Glomerular visceral epithelial cell (primary cell): Measurements from ENCODE around the gene KHSRP.
A peak's percentile ranks its signal among the peaks of the same experiment; 100 is the strongest.

Experiments
- DNase-seq: peaks from one replicate; pipeline ENCODE4 v3.0.0-alpha.2; 2016; ENCODE audit errors: extremely low spot score

Gene KHSRP, protein sequence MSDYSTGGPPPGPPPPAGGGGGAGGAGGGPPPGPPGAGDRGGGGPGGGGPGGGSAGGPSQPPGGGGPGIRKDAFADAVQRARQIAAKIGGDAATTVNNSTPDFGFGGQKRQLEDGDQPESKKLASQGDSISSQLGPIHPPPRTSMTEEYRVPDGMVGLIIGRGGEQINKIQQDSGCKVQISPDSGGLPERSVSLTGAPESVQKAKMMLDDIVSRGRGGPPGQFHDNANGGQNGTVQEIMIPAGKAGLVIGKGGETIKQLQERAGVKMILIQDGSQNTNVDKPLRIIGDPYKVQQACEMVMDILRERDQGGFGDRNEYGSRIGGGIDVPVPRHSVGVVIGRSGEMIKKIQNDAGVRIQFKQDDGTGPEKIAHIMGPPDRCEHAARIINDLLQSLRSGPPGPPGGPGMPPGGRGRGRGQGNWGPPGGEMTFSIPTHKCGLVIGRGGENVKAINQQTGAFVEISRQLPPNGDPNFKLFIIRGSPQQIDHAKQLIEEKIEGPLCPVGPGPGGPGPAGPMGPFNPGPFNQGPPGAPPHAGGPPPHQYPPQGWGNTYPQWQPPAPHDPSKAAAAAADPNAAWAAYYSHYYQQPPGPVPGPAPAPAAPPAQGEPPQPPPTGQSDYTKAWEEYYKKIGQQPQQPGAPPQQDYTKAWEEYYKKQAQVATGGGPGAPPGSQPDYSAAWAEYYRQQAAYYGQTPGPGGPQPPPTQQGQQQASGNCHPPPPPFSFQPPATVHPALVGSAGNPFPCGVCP

GRCh38 chr19:6424195-6424938, at the start of gene KHSRP:
Gene KHSRP, minus strand, starts transcription at chr19:6424811. Its CDS starts 110 bp downstream, at chr19:6424701.
- peak; percentile 22 for DNase-seq

DNA sequence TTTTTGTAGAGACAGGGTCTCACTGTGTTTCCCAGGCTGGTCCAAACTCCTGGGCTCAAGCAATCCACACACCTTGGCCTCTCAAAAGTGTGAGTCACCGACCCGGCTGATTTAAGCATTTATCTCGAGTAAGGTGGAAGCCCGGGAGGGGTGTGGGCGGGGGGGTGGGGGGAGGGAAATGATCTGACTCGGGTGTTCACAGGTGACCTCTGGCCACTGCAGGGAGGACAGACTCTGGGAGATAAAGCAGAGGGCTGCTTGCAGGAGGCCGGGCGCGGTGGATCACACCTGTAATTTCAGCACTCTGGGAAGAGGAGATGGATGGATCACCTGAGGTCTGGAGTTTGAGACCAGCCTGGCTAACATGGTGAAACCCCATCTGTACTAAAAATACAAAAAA, 49.0 kb upstream of the KHSRP start:
- no peak for DNase-seq

DNA sequence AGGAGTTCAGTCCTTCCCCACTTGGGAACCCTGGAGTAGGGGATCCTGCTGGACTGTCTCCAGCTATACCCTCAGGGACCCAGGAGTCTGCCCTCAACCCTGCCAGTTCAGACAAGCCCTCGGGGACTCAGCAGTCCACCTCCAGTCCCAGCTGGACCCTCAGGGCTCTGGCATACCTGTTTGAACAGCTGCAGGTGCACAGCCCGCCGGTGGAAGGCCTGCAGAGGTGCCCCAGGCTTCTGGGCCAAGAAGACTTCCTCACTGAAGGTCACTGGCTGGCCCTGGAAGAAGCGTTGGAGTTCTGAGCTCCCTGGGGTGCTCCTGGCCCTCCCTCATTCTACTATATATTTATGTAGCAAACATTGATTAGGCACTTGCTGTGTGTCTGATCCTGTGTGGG, 48.1 kb upstream of the KHSRP start:
- DNase-seq = no peak

GRCh38 chr19:6471076-6471475, 46.5 kb upstream of the KHSRP start:
- DNase-seq = no peak

DNA sequence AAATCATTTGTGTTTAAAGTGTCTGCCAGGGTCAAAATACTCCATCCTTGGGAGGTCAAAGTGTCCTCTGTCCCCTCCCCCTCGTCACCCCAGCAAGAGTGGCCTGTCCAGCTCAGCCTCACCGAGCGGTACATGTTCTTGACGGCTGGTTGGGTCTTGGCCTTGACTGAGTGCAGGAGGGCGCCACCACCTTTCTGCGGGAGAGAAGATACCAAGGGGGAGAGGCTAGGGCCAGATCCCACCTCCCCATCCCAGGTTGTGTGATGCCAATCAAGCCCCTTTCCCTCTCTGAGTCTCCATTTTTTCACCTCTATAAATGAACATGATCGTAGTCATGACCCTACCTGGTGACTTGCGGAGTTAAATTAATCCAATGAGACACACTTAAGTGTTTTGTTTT, 45.6 kb upstream of the KHSRP start:
- DNase-seq = no peak

DNA sequence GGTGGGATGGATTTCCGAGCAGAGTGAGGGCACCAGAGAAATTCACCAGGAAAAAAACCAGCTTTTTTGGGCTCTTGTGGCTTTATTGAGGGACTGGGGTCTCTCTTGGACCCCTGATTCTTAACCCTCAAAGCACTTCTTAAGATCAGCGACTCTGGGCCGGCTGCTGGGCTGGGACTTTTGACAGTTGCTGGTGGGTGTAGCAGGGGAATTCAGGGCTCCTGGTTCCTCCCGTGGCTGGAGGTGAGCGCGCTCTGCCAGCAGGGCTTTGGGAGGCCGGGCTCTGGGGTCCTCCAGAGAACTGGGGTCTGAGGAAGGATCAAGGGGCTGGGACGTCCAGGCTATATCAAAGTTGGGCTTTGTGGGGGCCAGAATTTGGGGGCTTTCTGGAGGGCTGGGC, 42.8 kb upstream of the KHSRP start:
- no peak for DNase-seq

DNA sequence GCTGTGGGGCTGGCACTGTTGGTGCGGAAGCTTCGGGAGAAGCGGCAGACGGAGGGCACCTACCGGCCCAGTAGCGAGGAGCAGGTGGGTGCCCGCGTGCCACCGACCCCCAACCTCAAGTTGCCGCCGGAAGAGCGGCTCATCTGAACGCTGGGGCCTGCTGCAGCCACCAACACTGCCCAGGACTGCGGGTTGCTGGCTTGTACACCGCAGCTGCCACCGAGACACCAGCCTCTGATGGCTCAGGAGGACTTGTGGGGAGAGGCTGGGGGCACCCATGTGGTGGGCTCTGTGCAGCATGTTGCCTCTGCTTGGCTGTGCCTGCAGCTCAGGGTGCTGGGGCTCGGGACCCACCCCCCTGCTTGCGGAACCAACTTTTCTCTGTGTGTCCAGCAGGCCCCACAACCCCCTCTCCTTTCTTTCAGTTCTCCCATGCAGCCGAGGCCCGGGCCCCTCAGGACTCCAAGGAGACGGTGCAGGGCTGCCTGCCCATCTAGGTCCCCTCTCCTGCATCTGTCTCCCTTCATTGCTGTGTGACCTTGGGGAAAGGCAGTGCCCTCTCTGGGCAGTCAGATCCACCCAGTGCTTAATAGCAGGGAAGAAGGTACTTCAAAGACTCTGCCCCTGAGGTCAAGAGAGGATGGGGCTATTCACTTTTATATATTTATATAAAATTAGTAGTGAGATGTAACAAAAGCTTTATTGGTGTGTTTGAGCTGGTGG, 42.1 kb upstream of the KHSRP start:
- DNase-seq = no peak

DNA sequence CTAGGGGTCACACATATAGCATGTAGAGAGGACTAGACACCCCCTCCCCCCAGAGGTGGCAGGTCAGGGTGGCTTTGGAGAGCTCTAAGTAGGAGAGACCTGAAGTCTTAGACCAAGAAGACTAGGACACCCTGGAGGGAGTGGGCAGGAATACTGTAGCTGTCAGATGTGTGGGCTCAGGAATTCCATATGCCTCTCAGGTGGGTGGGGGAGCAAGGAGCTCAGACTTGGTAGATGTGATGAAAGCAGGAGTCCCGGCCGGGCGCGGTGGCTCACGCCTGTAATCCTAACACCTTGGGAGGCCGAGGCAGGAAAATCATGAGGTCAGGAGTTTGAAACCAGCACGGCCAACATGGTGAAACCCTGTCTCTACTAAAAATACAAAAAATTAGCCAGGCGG, 41.1 kb upstream of the KHSRP start:
- no peak for DNase-seq

DNA sequence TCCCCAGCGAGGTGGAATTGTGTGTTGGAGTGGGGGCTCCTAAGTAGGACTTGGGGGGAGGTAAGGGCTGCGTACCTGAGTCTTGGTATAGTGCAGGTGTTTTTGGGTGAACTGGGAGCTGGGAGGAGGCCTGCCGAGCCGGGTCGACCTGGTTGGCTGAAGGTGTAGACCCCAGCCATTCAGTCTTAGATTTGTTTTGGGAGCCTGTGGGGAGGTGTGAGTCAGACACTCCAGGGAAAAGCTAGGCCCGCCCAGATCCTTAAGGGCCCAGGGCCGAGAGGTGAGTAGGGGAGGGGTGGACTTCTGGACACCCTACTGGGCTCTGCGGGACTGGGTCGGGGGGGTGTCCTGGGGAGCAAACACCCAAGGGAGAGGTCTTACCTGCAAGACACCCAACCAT, 40.4 kb upstream of the KHSRP start:
- peak; percentile 21 for DNase-seq

- peak; percentile 65 for DNase-seq
These were observed 39.7 kb upstream of the KHSRP start, which contains the start of gene CRB3 for GRCh38 chr19:6464070-6464873. Gene CRB3, plus strand, starts transcription at chr19:6464271. Its CDS starts 431 bp downstream, at chr19:6464702.

DNA sequence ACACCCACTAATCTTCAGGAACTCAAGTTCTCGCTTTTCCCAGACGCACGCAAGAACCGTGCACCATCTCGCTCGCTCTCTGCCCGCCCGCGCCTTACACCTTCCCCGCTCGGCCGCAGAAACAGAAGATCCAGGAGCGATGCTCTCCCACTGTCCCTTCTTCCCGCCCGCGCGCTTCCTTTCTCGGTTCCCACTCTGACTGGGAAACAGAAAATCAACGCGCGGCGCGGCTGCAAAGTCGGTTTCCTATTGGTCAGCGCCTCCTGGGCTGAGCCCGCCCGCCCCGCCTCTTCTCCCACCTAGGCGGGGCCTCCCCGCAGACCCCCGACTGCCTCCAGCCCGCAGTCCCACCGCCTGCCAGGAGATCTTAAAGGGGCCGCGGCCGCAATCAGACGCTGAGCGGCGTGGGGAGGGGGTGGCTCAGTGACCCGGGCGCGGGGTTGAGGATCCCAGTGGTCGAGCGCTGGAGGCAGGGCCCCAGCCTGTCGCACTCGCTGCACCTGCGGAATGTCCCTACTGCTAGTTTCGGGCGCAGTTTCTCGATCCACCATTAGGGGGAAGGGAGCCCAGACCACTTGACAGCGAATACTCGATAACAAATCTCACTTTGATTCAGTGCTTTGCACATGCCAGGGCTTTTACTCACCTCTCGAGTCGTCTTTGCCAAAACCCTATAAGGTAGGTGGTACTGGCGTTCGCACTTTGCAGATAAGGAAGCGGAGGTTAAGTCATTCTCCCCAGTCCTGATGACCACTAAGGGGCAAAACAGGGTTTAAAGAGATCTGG, 35.7 kb upstream of the KHSRP start:
- DNase-seq = peak; percentile 98

DNA sequence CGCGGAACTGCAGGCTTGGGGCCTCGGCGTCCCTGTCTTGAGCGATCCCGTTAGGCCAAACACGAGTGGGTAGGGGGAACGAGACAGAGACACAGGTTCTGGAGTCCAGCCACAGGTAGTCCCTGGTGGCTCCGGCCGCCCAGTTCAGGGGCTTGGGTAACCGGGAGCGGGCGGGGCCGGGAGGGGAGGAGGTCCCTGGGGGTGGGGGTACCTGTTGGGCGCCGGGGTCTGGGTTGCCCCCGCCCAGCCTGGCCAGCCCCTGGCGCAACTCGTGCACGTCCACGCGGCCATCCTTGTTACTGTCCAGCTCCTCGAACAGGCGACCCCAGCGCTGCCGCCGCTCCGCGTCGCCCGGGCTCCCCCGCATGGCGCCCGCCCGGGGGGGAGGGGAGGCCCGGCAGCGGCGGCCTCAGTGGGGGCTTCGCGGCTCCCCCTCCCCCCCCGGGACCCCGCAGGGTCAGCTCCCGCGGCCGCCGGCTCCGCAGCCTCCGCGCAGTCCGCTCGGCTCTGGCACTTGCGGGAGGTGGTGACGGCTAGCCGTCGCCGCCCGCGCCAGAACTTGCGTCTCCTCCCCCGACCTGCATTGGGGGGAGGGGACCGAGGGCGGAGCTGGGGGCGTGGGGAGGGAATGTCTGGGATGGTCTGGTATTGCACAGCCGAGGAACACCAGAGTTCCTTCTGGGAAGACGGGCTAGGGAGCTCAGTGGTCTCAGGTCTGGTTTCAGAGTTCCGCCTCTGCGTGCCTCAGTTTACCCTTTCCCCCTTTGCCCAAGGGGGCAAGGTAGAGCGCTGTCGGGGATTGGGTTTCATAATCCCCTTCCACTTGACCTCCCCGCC, 34.9 kb upstream of the KHSRP start, which contains the start of gene SLC25A23:
TSS of gene SLC25A23 (minus strand) at position 531 of the 837 bp plus-strand sequence. CDS start at position 367, 164 bp downstream.
- DNase-seq = peak; percentile 81

GRCh38 chr19:6458695-6459261, 34.2 kb upstream of the KHSRP start:
- DNase-seq = no peak

- DNase-seq = no peak
These were observed 33.5 kb upstream of the KHSRP start for GRCh38 chr19:6457958-6458694.

DNA sequence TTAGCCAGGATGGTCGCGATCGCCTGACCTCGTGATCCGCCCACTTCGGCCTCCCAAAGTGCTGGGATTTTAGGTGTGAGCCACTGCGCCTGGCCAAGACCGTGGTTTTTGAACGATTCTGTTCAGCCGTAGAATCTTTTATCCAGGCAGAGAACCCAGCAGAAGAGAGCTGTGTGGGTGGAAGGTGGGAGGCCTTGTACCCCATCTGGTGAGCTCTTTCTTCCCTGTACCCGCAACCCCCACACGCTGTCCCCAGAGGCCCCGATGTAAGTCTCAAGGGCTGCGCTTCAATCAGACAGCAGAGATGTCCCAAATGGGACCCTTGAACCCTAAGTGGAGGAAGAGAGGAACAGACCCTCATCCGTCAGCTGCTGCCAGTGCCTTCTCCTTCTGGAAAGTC, 31.3 kb upstream of the KHSRP start:
- DNase-seq = no peak

- DNase-seq = no peak
These were observed 29.4 kb upstream of the KHSRP start for GRCh38 chr19:6453951-6454565.

DNA sequence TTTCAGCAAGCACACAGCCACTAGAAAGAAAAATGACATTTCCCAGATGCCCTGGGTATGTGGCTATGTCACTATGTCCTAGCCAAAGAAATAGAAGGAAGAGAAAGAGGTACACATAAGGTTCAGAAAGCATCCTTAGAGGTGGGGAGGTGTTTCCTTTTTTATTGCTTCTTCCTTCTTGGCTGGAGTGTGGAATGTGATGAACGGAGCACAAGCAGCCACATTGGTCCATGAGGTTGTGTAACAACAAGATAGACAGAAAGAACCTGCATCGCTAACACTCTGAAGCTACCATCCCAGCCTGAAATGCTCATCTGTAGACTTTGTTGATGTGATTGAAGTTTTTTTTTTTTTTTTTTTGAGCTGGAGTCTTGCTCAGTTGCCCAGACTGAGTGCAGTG, 28.3 kb upstream of the KHSRP start:
- DNase-seq = no peak
